Measurements from ENCODE around the gene CTU2.

DNA sequence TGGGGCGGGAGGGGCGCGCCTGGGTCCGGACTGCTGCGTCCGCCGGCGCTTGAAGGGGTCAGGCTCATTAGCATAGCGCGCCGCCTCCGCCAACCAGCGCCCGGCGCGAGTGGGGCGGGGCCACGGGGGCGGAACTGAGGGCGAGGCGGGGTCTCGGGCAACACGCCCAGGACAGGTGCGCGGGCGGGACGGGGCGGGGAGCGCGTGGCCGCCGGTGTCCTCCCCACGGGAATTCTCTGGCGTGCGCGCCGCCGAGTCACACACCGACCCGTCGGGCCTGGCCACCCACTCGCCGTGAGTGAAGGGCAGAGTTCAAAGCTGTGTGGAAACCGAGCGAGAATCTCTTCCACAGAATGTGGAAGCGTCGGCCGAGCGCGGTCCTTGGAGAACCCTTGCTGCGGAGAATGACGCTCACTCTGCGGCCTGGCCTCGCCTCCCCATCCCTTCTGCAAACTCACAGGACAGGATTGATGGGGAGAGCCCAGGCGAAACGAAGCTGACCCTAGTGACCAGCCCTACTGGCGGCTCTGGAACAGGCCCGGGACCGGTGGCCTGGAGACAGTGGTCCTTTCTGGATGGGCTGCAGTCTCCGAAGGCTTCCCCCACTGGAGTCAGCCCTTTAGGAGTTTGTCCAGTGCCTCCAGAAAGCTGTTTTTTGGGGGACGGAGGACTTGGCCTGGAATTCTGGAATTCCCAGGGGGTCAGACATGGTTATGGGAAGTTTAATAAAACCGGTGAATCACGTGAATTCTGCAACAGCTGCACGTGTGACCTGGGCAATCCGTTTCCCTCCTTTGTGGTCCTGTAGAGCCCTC lies 19.7 kb upstream of the CTU2 start, which contains the start of gene SNAI3:
- TF ChIP-seq, protein P1, sequence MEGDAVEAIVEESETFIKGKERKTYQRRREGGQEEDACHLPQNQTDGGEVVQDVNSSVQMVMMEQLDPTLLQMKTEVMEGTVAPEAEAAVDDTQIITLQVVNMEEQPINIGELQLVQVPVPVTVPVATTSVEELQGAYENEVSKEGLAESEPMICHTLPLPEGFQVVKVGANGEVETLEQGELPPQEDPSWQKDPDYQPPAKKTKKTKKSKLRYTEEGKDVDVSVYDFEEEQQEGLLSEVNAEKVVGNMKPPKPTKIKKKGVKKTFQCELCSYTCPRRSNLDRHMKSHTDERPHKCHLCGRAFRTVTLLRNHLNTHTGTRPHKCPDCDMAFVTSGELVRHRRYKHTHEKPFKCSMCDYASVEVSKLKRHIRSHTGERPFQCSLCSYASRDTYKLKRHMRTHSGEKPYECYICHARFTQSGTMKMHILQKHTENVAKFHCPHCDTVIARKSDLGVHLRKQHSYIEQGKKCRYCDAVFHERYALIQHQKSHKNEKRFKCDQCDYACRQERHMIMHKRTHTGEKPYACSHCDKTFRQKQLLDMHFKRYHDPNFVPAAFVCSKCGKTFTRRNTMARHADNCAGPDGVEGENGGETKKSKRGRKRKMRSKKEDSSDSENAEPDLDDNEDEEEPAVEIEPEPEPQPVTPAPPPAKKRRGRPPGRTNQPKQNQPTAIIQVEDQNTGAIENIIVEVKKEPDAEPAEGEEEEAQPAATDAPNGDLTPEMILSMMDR (IDR thresholded peaks at IDR 0.05) = no peak
- TF ChIP-seq POLR2A (IDR thresholded peaks at IDR 0.05) = no peak

Measured in transverse colon (tissue), 3 donors.